T-helper 1 cell treated with Interleukin-12 subunit alpha and Interleukin-12 subunit beta and Interleukin-4 antibody, amounts not matched to agents 30 ng/mL and 1 ng/mL, for 36 hours (primary cell): Measurements from ENCODE around the gene CGB8. TPM values are rescaled to one million over a fixed set of nuclear protein-coding genes. Genes with fewer than 3 reads are reported as not detected.
"Not testable (repeated sequence)": the region's sequence is repeated elsewhere in the genome, so short reads cannot be mapped to it uniquely, and the experiment has no call there.

Experiments
- intact Hi-C: fragments of 100-400 bp; cut with micrococcal nuclease; formaldehyde crosslinking; loops from one replicate; pipeline ENCODE4 v1.15.1; 2024
- total RNA-seq: library from RNA; stranded (reverse); gene quantifications from 2 replicates; pipeline ENCODE4 v1.2.3, GENCODE V29; 2022

Gene CGB8
- total RNA-seq, 1 donor from 2014 or later = not detected

- intact Hi-C loops = no loop called here
These were observed 17.1 kb upstream of the CGB8 start for GRCh38 chr19:49065905-49066512.

GRCh38 chr19:49064768-49065611 is 16.1 kb upstream of the CGB8 start, which contains the start of gene NTF4:
NTF4 (minus strand) TSS chr19:49064818; CDS start chr19:49061997, 2,821 bp downstream.
- intact Hi-C loops = no loop called here

GRCh38 chr19:49064029-49064629 is 15.2 kb upstream of the CGB8 start:
- intact Hi-C loops = no loop called here

GRCh38 chr19:49061445-49061844 is 12.5 kb upstream of the CGB8 start:
- intact Hi-C loops = no loop called here

DNA sequence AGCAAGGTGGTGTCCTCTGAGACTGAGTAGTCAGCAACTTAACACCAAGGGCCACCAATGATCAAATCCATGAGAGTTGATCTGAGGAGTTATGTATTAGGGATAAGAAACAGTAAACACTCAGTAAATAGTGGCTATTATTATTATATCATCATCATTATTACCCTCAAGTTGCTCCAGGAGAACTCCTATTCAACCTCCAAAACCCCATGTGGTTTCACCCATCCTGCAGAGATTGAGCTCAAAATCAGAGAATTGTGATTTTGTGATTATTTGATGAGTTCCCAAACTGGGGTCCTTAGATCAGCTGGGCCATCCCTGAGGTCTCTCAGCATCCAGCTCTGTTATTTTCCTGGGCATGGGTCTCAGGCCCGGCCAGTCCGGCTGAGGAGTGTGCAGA is 12.1 kb upstream of the CGB8 start:
- intact Hi-C loops = no loop called here

DNA sequence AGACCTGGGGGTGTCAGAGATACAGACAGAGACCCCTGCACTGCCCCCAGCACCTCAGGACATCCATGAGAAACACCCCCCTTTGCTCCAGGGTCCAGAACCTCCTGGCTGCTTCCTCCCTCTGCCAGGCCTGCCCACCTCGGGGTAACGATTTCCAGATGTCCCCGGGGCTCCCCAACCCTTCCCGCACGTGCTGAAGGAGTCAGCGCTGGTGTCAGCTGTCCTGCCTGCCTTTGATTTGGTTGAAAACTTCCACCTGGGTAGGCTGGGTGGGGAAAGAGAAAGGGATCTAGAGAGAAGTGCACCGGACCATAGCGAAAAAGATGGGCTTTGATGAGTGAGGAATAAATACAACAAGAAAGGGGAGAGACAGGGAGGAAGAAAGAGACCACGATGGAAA is 10.1 kb upstream of the CGB8 start:
- intact Hi-C loops = loop anchor here (5.0 kb wide), 1 partner anchor 42 kb away; the partner anchor contains the start of gene LHB

GRCh38 chr19:49058562-49058961 is 9.7 kb upstream of the CGB8 start:
- intact Hi-C loops = loop anchor here (5.0 kb wide), 1 partner anchor 41 kb away; the partner anchor contains the start of gene LHB

- intact Hi-C loops = loop anchor here (5.0 kb wide), 1 partner anchor 40 kb away; the partner anchor contains the start of gene LHB
These were observed 8.8 kb upstream of the CGB8 start, which contains the start of gene CGB7 for GRCh38 chr19:49057636-49058234. CGB7 (minus strand) TSS chr19:49057749; CDS start chr19:49055375, 2,374 bp downstream.

- intact Hi-C loops = loop anchor here (5.0 kb wide), 1 partner anchor 40 kb away; the partner anchor contains the start of gene LHB
These were observed 8.1 kb upstream of the CGB8 start for GRCh38 chr19:49056902-49057596.

GRCh38 chr19:49056101-49056901 is 7.4 kb upstream of the CGB8 start:
- intact Hi-C loops = loop anchor here (5.0 kb wide), 1 partner anchor 39 kb away; the partner anchor contains the start of gene LHB

- intact Hi-C loops = not testable (repeated sequence)
These were observed 1.6 kb upstream of the CGB8 start for GRCh38 chr19:49050376-49051033.

DNA sequence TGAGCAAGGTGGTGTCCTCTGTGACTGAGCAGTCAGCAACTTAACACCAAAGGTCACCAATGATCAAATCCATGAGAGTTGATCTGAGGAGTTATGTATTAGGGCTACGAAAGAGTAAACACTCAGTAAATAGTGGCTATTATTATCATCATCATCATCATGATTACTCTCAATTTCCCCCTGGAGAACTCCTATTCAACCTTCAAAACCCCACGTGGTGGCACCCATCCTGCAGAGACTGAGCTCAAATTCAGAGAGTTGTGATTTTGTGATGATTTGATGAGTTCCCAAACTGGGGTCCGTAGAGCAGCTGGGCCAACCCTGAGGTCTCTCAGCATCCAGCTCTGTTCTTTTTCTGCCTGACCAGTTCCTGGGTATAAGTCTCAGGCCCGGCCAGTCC is 923 bp upstream of the CGB8 start:
- intact Hi-C loops = not testable (repeated sequence)

GRCh38 chr19:49043548-49043947 is 5.4 kb downstream of the CGB8 start, which contains the start of gene CGB5:
CGB5 (plus strand) TSS chr19:49043848; CDS start chr19:49044210, 362 bp downstream.
- intact Hi-C loops = not testable (repeated sequence)

DNA sequence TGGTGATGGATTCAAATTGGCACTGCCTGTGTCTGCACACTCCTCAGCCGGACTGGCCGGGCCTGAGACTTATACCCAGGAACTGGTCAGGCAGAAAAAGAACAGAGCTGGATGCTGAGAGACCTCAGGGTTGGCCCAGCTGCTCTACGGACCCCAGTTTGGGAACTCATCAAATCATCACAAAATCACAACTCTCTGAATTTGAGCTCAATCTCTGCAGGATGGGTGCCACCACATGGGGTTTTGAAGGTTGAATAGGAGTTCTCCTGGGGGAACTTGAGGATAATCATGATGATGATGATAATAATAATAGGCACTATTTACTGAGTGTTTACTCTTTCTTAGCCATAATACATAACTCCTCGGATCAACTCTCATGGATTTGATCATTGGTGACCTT is 6.2 kb downstream of the CGB8 start:
- intact Hi-C loops = not testable (repeated sequence)

GRCh38 chr19:49042177-49042576 is 6.7 kb downstream of the CGB8 start:
- intact Hi-C loops = no loop called here

DNA sequence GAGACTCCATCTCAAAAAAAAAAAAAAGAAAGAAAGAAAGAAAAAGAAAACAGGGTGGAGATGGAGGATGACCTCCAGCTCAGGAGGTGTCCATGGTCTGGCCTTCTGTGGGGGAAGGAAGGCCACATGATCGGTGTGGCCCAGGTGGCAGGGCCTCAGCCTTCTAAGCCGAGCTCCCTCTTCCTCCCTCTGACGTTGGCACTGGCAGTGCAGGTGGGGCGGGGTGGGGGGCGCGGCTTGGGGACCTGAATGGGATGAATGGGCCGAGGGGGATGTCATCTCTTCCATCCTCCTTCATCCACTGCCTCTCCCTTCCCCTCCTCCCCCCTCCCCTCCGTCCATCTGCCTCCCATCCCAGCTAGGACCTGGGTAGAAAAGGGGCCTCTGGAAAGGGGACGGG is 9.2 kb downstream of the CGB8 start:
- intact Hi-C loops = not testable (repeated sequence)

- intact Hi-C loops = not testable (repeated sequence)
These were observed 10.2 kb downstream of the CGB8 start for GRCh38 chr19:49038557-49039276.

DNA sequence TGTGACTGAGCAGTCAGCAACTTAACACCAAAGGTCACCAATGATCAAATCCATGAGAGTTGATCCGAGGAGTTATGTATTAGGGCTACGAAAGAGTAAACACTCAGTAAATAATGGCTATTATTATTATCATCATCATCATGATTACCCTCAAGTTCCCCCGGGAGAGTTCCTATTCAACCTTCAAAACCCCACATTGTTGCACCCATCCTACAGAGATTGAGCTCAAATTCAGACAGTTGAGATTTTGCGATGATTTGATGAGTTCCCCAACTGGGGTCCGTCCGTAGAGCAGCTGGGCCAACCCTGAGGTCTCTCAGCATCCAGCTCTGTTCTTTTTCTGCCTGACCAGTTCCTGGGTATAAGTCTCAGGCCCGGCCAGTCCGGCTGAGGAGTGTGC is 10.8 kb downstream of the CGB8 start:
- intact Hi-C loops = not testable (repeated sequence)

DNA sequence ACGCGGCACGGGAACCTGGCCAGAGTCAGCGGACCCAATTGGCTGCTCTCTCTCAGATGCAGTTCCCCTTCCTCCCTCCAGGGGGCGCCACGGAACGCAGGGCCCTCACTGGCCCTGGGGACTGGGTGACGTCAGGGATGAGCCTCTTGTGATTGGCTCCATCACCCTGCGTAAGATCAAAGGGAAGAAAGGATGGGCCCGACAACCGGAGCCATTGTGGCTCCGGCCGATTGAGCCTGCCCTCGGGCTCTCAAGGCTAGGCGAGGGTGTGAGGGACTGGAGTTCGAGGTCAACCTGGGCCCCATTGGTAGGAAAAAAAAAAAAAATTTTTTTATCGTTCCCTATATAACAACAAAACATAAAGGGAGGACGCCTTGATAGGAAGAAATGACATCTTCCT is 12.1 kb downstream of the CGB8 start, which contains the start of gene CGB1:
Gene CGB1, minus strand, starts transcription at position 81 of the 400 bp plus-strand sequence. CDS start 184 bp downstream, outside the sequence.
- intact Hi-C loops = not testable (repeated sequence)
